DOHH2 (cell line): ENCODE data around the gene CDH24.

Experiments used
- H3F3A ChIP-seq: fragments of 200-600 bp; sonication (generic), shearing (Covaris generic); 2 replicates; pipeline ENCODE4 v1.6.0; 2016; ENCODE audit warnings: antibody characterized with exemption, mild to moderate bottlenecking; ENCODE audit not compliant: control insufficient read depth, insufficient read depth
- H3K27ac ChIP-seq: fragments of 200-600 bp; sonication (generic); 2 replicates; pipeline ENCODE4 v1.5.1; 2014; ENCODE audit warnings: low read depth, mild to moderate bottlenecking, low read length, moderate library complexity
- H3K27me3 ChIP-seq: fragments of 200-600 bp; sonication (generic); 2 replicates; pipeline ENCODE4 v1.6.1; 2014; ENCODE audit warnings: mild to moderate bottlenecking, low read length, mixed read lengths; ENCODE audit not compliant: control insufficient read depth
- H3K36me3 ChIP-seq: fragments of 200-600 bp; sonication (generic); 2 replicates; pipeline ENCODE4 v1.6.1; 2014; ENCODE audit warnings: mild to moderate bottlenecking, low read length, moderate library complexity, mixed read lengths; ENCODE audit not compliant: control insufficient read depth
- H3K4me1 ChIP-seq: fragments of 200-600 bp; sonication (generic); 2 replicates; pipeline ENCODE4 v1.6.1; 2014; ENCODE audit warnings: mild to moderate bottlenecking, low read length, mixed read lengths; ENCODE audit not compliant: control insufficient read depth
- H3K4me2 ChIP-seq: fragments of 200-600 bp; sonication (generic); 2 replicates; pipeline ENCODE4 v1.6.0; 2014; ENCODE audit warnings: mild to moderate bottlenecking, low read length, moderate library complexity
- H3K4me3 ChIP-seq: fragments of 200-600 bp; sonication (generic); 2 replicates; pipeline ENCODE4 v1.5.1; 2014; ENCODE audit warnings: mild to moderate bottlenecking, low read length, mixed read lengths
- H3K79me2 ChIP-seq: fragments of 200-600 bp; sonication (generic); 2 replicates; pipeline ENCODE4 v1.6.1; 2014; ENCODE audit warnings: mild to moderate bottlenecking, low read length, mixed read lengths; ENCODE audit not compliant: control insufficient read depth
- H3K9me2 ChIP-seq: fragments of 200-600 bp; sonication (generic); replicated peaks from 2 replicates; pipeline ENCODE4 v1.6.1; 2014; ENCODE audit warnings: mild to moderate bottlenecking, low read length, mixed read lengths; ENCODE audit not compliant: control insufficient read depth
- H3K9me3 ChIP-seq: fragments of 200-600 bp; sonication (generic); 2 replicates; pipeline ENCODE4 v1.6.1; 2014; ENCODE audit warnings: antibody characterized with exemption, low read length, mixed read lengths; ENCODE audit not compliant: control insufficient read depth, insufficient read depth
- H4K20me1 ChIP-seq: fragments of 200-600 bp; sonication (generic); 2 replicates; pipeline ENCODE4 v1.6.0; 2014; ENCODE audit warnings: low read depth, mild to moderate bottlenecking, antibody characterized with exemption, low read length, moderate library complexity; ENCODE audit not compliant: control insufficient read depth, insufficient read depth
- CTCF ChIP-seq: fragments of 200-600 bp; sonication (generic); IDR thresholded peaks from one replicate; pipeline ENCODE4 v1.5.1; 2014; ENCODE audit warnings: antibody characterized with exemption, mild to moderate bottlenecking, low read depth, low read length; ENCODE audit not compliant: poor library complexity, severe bottlenecking
- EZH2phosphoT487 ChIP-seq: fragments of 200-600 bp; sonication (generic); IDR thresholded peaks from 2 replicates; pipeline ENCODE4 v1.6.1; 2017; ENCODE audit warnings: borderline replicate concordance, mild to moderate bottlenecking, antibody characterized with exemption, low read length, moderate library complexity, mixed read lengths

CDH24 gene

GRCh38 chr14:23041729-23042128 lies 15.6 kb downstream of the CDH24 start:
- no peaks in the 10 kb centered on the region for H3K27me3 ChIP-seq
- H3K36me3 ChIP-seq: no peaks in the 10 kb centered on the region
- H3K4me2 ChIP-seq: no peak overlapping the region
- no peak overlapping the region for H3K4me3 ChIP-seq
- no peak overlapping the region for H3K27ac ChIP-seq
- no peaks in the 10 kb centered on the region for H3K9me3 ChIP-seq
- H3K79me2 ChIP-seq: no peaks in the 10 kb centered on the region
- no peaks in the 10 kb centered on the region for H3K4me1 ChIP-seq
- H4K20me1 ChIP-seq: no peaks in the 10 kb centered on the region
- no peaks in the 10 kb centered on the region for H3F3A ChIP-seq
- TF ChIP-seq EZH2phosphoT487 (no peak), CTCF (no peak)
- H3K9me2 ChIP-seq: no peaks in the 10 kb centered on the region

GRCh38 chr14:23040100-23040499 lies 17.2 kb downstream of the CDH24 start:
- no peaks in the 10 kb centered on the region for H3K79me2 ChIP-seq
- H3K4me2 ChIP-seq: no peak overlapping the region
- H3K4me1 ChIP-seq: peaks cover 8% of the 10 kb centered on the region
- no peak overlapping the region for H3K27ac ChIP-seq
- H3K9me2 ChIP-seq: no peaks in the 10 kb centered on the region
- H3K4me3 ChIP-seq: no peak overlapping the region
- H3F3A ChIP-seq: no peaks in the 10 kb centered on the region
- H3K27me3 ChIP-seq: no peaks in the 10 kb centered on the region
- no peaks in the 10 kb centered on the region for H3K9me3 ChIP-seq
- H3K36me3 ChIP-seq: no peaks in the 10 kb centered on the region
- TF ChIP-seq EZH2phosphoT487: no peak
- no peak for TF ChIP-seq CTCF
- no peaks in the 10 kb centered on the region for H4K20me1 ChIP-seq

- Histone ChIP-seq H3K9me2 (no peaks in the 10 kb centered on the region), H3K27ac (peak overlapping the region; percentile 76), H3K27me3 (no peaks in the 10 kb centered on the region), H3K9me3 (no peaks in the 10 kb centered on the region), H3F3A (no peaks in the 10 kb centered on the region), H4K20me1 (no peaks in the 10 kb centered on the region), H3K36me3 (peaks cover 34% of the 10 kb centered on the region), H3K4me2 (peak overlapping the region; percentile 71), H3K4me3 (peak overlapping the region; percentile 90), H3K79me2 (peaks cover 38% of the 10 kb centered on the region), H3K4me1 (peaks cover 19% of the 10 kb centered on the region)
- TF ChIP-seq EZH2phosphoT487 (no peak), CTCF (no peak)
Observed at GRCh38 chr14:23035303-23036144, 21.8 kb downstream of the CDH24 start.
